PFSK-1 (cell line): Measurements from ENCODE around the gene HCN2.

Source experiments
- FOXP2 ChIP-seq: optimal IDR thresholded peaks from 2 replicates; pipeline ENCODE3; 2011; ENCODE audit warnings: borderline replicate concordance, control low read depth, inconsistent platforms; ENCODE audit not compliant: insufficient read depth; ENCODE audit errors: extremely low read length, extremely low read depth
- POLR2AphosphoS5 ChIP-seq: IDR thresholded peaks from 2 replicates; pipeline ENCODE4 v1.6.1; 2012; ENCODE audit warnings: low read depth, mild to moderate bottlenecking, control low read depth, low read length, moderate library complexity
- SIN3A ChIP-seq: IDR thresholded peaks from 2 replicates; pipeline ENCODE4 v1.6.1; 2012; ENCODE audit warnings: mild to moderate bottlenecking, low read length, moderate library complexity, borderline replicate concordance; ENCODE audit not compliant: insufficient read depth
- TAF1 ChIP-seq: IDR thresholded peaks from 2 replicates; pipeline ENCODE4 v1.6.1; 2012; ENCODE audit warnings: low read length, control low read depth, borderline replicate concordance; ENCODE audit not compliant: insufficient read depth
- TF ChIP-seq, protein P1 (sequence below), 2 experiments: IDR thresholded peaks; 2 replicates each; pipeline versions ENCODE4 v1.6.1 to v1.8.0; 2011 to 2012; ENCODE audit warnings: low read depth in 2 of 2, low read length in 2 of 2, control low read depth in 1 of 2, inconsistent platforms in 1 of 2, mild to moderate bottlenecking in 1 of 2, moderate library complexity in 1 of 2; ENCODE audit not compliant: insufficient read depth in 1 of 2

The HCN2 gene

DNA sequence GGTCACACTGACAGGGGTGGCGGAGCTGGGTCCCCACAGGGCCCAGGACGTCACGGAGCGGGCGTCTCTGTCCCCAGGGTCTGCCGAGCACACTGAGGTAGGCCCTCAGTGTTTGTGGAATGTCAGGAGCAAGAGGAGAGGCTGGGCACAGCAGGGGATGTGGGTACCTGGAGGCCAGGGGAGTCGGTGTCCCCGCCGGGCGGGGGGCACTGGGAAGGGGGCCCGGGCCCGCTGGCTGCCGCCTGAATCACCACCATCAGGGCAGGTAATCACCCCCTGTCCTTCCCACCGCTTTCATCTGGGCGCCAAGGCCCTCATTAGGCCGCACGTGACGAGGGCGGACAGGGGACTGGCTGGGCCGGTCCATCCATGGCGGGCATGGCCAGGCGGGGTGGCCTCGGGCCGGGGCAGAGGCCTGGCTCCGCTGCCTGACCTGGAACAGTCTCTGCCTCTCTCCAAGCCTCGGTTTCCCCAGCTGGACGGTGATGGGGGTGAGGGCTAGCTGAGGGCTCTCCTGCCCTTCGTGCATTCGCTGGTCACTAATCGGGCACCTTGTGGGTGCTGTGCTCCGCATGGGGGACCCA is 51.0 kb downstream of the HCN2 start:
- no peak for TF ChIP-seq FOXP2
- TF ChIP-seq SIN3A = no peak
- TF ChIP-seq, protein P1, sequence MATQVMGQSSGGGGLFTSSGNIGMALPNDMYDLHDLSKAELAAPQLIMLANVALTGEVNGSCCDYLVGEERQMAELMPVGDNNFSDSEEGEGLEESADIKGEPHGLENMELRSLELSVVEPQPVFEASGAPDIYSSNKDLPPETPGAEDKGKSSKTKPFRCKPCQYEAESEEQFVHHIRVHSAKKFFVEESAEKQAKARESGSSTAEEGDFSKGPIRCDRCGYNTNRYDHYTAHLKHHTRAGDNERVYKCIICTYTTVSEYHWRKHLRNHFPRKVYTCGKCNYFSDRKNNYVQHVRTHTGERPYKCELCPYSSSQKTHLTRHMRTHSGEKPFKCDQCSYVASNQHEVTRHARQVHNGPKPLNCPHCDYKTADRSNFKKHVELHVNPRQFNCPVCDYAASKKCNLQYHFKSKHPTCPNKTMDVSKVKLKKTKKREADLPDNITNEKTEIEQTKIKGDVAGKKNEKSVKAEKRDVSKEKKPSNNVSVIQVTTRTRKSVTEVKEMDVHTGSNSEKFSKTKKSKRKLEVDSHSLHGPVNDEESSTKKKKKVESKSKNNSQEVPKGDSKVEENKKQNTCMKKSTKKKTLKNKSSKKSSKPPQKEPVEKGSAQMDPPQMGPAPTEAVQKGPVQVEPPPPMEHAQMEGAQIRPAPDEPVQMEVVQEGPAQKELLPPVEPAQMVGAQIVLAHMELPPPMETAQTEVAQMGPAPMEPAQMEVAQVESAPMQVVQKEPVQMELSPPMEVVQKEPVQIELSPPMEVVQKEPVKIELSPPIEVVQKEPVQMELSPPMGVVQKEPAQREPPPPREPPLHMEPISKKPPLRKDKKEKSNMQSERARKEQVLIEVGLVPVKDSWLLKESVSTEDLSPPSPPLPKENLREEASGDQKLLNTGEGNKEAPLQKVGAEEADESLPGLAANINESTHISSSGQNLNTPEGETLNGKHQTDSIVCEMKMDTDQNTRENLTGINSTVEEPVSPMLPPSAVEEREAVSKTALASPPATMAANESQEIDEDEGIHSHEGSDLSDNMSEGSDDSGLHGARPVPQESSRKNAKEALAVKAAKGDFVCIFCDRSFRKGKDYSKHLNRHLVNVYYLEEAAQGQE (IDR thresholded peaks at IDR 0.05; ENCODE audit: insufficient read depth in 1 of 2, low read depth in 2 of 2, low read length in 2 of 2) = no peak
- no peak for TF ChIP-seq TAF1
- TF ChIP-seq POLR2AphosphoS5 = no peak

DNA sequence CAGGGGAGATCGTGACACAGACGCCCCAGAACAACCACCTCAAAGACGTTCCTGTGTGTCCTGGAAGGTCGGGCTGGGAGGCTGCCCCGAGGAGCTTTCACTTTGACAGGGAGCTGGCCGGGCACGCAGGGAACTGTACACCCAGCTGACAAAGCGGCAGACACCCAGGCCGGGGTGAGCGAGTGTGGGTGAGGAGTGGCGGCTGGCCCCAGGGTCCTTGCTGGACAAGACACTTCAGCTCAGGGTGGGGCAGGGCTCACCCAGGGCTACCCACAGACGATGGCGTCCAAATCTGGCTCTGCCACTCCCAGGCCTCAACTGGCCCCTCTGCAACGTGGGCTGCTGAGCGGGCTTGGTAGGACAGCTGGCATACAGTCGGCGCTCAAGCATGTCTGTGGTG is 52.0 kb downstream of the HCN2 start:
- TF ChIP-seq SIN3A = no peak
- TF ChIP-seq, protein P1 (IDR thresholded peaks at IDR 0.05; ENCODE audit: insufficient read depth in 1 of 2, low read depth in 2 of 2, low read length in 2 of 2) = no peak
- no peak for TF ChIP-seq TAF1
- no peak for TF ChIP-seq FOXP2
- TF ChIP-seq POLR2AphosphoS5 = no peak

DNA sequence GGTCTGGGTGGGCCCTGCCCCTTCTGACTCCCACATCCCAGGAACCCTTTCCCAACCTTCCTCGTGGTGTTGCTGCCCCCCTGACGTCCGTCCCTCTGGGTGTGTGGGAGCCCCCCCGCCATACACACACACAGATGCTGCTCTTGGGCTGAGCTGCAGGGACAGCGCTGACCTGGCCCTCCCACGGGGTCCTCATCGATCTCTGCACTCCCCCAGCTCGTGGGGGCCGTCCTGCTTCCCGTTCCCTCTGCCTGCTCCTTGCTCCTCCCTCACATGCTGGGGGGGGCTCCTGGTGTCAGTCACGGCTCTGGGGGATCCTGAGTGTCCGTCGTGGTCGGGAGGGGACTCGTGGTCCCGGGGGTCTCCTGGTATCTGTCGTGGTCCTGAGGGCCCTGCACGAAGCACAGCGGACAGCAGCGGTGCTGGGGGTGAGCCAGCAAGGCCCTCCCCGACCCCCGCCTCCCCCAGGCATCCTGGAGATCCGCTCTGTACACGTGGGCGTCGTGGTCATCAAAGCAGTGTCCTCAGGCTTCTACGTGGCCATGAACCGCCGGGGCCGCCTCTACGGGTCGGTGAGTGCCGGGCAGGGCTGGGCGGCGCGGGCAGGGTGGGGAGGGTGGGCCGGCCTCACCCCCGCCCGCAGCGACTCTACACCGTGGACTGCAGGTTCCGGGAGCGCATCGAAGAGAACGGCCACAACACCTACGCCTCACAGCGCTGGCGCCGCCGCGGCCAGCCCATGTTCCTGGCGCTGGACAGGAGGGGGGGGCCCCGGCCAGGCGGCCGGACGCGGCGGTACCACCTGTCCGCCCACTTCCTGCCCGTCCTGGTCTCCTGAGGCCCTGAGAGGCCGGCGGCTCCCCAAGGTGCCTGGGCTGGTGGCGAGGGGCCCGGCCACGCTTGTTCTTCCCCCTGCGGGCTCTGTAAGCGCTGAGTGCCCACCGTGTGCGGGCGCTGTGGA is 53.4 kb downstream of the HCN2 start:
- no peak for TF ChIP-seq SIN3A
- TF ChIP-seq, protein P1 (IDR thresholded peaks at IDR 0.05; ENCODE audit: insufficient read depth in 1 of 2, low read depth in 2 of 2, low read length in 2 of 2) = no peak
- TF ChIP-seq FOXP2 = no peak
- no peak for TF ChIP-seq POLR2AphosphoS5
- no peak for TF ChIP-seq TAF1

DNA sequence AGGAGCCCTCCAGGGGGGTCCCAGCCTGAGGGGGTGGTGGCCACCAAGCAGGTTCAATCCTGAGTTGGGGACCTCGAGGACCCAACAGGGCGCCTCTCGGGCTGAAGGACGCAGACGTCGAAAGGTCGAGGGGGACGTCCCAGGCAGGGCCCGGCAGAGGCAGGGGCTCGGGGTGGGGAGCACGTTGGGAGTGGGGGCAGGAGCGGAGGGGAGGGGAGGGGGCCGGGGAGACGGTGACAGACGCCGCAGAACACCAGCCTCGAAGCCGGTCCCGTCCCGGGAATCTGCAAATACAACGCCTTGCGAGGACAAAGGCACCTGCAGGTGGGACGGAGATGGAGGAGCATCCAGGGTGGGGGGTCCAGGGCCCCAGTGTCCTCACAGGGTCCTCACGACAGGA is 54.1 kb downstream of the HCN2 start:
- no peak for TF ChIP-seq TAF1
- no peak for TF ChIP-seq POLR2AphosphoS5
- TF ChIP-seq FOXP2 = no peak
- no peak for TF ChIP-seq SIN3A
- TF ChIP-seq, protein P1 (IDR thresholded peaks at IDR 0.05; ENCODE audit: insufficient read depth in 1 of 2, low read depth in 2 of 2, low read length in 2 of 2) = no peak
